Upper lobe of left lung (tissue), 4 donors: ENCODE measurements around the gene GFRA1.

Experiments used
- CTCF ChIP-seq, 6 experiments: fragments of 450-650 bp in 4 of 6; fragments of 200-600 bp in 2 of 6; sonication (generic) in 2 of 6; IDR thresholded peaks; one replicate each; pipeline ENCODE4 v1.5.1; 2016 to 2019; ENCODE audit warnings: antibody characterized with exemption in 6 of 6
- POLR2AphosphoS5 ChIP-seq, 2 donors: sonication (generic); formaldehyde crosslinking; IDR thresholded peaks; one replicate each; pipeline ENCODE4 v1.5.1; 2017; ENCODE audit warnings: antibody characterized with exemption in 2 of 2

GRCh38 chr10:116122664-116123063 lies 150.3 kb downstream of the GFRA1 start:
- TF ChIP-seq CTCF (IDR thresholded peaks at IDR 0.05) (no peak), POLR2AphosphoS5 (IDR thresholded peaks at IDR 0.05) (no peak)
